ENCODE data around the gene YARS1.

YARS1 gene

GRCh38 chr1:32727876-32728275 lies 89.3 kb downstream of the YARS1 start:
- no peak for TF ChIP-seq CTCF (IDR thresholded peaks at IDR 0.05)
- no peak for DNase-seq (ENCODE audit: low spot score)
- no peak overlapping the region for H3K27ac ChIP-seq
- no peak overlapping the region for H3K4me3 ChIP-seq

- Histone ChIP-seq H3K4me3 (no peak overlapping the region), H3K27ac (peak overlapping the region in 1 of 2 donors; percentile 45)
- no peak for TF ChIP-seq CTCF (IDR thresholded peaks at IDR 0.05)
- no peak for DNase-seq (ENCODE audit: low spot score)
Measured at GRCh38 chr1:32725615-32725982, 91.6 kb downstream of the YARS1 start.

All from coronary artery (tissue), 2 donors.